GM18499 (cell line): ENCODE data around the gene SLC22A3.
A peak's percentile ranks its signal among the peaks of the same experiment; 100 is the strongest.

ENCODE experiments used
- ATAC-seq: cut with Tn5 transposase; IDR thresholded peaks from one replicate; pipeline ENCODE4 v1.9.1; 2021; ENCODE audit warnings: moderate number of reproducible peaks; ENCODE audit not compliant: insufficient read depth, unreplicated experiment

Gene SLC22A3

DNA sequence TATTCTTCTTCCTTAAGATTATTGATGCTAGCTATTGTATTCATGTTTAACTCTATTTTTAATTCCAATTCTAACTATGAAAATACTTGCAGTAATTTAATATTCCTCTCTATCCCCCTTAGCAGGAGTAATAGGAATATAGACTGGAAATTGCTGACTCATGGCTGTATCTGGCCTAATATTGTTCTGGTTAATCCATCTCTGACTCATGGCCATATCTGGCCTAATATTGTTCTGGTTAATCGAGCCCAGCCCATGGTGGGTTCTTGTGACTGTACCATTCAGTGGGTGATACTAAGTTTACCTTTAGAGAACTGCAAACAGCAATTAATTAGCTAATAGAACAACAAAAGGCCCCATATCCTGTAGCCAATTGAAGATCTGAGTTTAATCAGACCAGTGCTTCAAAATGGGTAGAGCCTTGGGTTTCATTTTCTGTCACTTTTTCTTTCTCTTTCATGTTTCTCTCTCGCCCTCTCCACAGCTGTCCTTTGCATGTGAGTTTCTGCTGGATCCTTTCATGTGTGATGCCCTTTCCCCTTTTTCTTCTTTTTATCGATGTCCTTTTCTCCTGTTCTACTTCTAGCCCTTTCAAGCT, 50.6 kb downstream of the SLC22A3 start:
- peak; percentile 80 for ATAC-seq

DNA sequence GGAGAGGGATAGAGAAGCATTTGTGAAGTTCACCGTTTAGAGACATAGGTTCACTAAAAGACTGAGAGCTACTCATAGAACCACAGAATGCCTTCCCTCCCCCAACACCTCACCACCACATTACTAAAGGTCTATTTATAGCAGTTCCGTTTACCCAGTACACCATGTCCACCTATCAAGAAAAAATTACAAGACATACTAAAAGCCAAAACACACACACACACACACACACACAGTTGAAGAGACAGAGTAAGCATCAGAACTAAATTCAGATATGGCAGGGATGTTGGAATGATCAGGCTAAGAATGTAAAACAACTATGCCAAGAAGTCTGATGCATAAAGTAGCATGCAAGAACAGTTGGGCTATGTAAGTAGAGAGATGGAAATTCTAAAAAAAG, 52.3 kb downstream of the SLC22A3 start:
- no peak for ATAC-seq

DNA sequence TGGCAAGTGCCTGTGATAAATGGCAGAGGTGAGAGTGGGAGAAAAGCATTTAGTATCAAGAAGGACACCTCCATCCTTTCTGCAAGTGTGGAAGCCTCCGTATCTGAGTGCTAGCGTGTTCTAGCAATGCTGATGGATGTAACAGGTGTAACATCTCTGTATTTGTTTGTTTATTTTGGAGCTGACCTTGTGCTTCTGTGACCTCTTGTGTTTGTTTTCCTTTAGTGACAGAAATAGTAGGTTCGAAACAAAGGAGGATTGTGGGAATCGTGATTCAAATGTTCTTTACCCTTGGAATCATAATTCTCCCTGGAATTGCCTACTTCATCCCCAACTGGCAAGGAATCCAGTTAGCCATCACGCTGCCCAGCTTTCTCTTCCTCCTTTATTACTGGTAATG, 60.4 kb downstream of the SLC22A3 start:
- ATAC-seq: no peak

DNA sequence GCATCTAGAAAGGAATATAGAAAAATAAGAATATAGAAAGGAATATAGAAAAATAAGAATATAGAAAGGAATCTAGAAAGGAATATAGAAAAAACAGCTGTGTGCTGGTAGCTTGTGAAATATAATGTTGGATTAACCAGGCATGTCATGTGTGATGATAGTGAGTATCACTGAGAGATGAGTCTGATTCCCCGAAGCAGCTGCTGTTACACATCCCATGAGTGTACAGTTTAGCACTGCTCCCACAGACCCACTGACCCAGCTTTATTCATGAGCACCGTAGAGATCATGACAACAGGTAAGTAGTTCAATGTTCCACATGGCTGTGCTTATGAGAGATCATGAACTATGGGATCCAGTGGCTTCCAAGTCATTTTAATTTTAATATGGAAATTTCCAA, 64.8 kb downstream of the SLC22A3 start:
- no peak for ATAC-seq

GRCh38 chr6:160417146-160417545, 69.0 kb downstream of the SLC22A3 start:
- ATAC-seq: no peak

DNA sequence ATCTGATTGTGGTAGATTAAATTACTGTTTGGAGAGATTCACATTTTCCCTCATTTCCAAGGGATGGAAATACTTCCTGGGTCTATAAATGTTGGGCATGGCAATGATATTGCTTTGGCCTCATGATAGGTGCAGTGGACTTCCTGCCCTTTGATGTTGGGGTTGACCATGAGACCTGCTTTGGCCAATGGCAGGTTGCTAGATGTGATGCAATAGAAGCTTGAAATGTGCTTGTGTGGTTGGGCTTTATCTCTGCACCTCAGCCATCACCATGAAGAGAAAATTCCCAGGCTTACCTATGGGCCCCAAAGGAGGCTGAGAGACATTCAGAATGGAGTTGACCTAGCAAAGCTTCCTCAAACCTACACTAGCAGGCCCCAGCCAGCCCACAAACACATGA, 69.4 kb downstream of the SLC22A3 start:
- ATAC-seq: no peak

- ATAC-seq: no peak
These were observed 70.2 kb downstream of the SLC22A3 start for GRCh38 chr6:160418370-160418769.

- no peak for ATAC-seq
These were observed 71.3 kb downstream of the SLC22A3 start for GRCh38 chr6:160419488-160419887.

DNA sequence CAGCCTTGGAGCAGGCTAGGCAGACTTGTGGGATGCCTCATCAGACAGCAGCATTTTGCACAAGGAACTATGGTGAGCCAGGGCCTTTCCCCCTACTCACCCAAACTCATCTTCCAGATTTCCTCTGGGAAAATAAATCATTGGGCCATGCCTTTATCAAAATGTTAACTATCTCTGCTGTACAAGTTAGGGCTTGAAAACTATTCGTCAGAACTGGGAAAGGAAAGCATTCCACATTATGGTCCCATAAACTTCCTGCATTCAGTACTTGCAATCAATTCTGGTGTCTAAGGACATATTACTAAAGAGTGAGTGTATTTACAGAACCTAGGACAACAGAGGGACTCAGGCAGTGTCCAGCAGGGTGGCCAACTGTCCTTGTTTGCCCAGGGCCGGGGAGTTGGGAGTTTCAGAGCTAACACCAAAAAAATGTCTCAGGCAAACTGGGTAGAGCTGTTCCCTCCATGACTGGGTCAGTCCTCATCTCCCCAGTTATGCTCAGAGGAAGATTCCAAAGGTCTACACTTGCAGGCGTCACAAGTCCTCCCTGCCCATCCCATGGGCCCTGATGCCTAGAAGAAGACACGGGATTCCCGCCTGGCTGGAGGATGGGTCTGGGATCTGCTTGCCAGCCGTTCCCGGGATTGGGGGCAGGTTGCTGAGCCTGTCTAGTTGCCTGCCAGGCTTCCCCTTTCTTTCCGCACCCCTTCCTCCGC, 72.2 kb downstream of the SLC22A3 start:
- no peak for ATAC-seq

- no peak for ATAC-seq
These were observed 72.9 kb downstream of the SLC22A3 start for GRCh38 chr6:160420969-160421556.

DNA sequence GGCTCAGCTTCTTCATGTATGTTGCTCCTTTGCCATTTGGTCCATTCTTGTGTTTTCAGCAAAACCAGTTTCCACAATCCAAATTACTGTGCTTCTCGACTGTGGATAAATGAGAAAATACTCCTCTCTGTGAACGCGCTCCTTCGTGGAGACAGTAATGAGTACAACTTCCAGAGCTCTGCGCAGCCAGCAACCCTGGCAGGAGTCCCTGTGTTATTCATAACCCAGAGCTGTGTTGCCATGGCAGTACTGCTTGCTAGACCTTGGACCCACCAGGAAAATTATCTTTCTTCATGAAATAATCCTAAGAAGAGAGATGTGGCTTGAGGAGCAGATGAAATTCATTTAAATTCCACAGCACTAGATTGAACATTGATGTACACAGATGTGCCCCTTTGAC, 73.7 kb downstream of the SLC22A3 start:
- ATAC-seq: no peak

DNA sequence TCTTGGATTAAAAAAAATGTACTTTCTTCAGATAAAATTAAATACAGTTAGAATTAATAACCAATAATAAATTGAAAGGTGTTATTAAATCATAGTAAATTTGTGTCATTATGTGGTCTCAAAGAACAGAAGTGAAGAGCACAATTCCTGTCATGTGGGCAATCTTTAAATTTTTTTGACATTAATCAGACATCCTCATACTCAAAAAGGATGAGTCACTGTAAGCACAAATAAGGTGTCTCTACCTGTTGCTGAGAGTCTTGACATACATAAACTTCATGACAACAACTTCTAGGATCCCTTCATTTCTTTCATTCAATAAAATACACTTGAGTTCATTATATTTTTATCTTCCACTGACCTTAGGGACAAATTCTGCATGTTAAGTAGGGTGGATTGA, 76.1 kb downstream of the SLC22A3 start:
- no peak for ATAC-seq

- ATAC-seq: no peak
These were observed 78.0 kb downstream of the SLC22A3 start for GRCh38 chr6:160426136-160426535.

GRCh38 chr6:160427312-160428068, 79.3 kb downstream of the SLC22A3 start:
- no peak for ATAC-seq

DNA sequence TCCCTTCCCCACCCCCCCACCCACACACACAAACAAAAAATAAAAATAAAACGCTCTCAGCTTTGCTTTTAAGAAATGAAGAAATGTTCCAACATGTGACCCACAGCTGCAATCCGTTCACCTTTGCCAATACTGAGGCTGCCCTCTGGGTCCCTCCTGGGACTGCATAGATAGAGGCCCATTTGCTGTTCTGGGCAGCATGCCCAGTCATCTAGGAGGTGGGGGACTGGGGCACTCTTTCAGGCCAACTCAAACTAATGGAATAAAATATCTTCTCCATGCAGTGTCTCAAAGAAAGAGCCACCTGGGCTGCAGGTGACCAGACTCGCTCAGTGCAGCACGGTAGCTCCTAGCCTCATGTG, 79.9 kb downstream of the SLC22A3 start:
- no peak for ATAC-seq

DNA sequence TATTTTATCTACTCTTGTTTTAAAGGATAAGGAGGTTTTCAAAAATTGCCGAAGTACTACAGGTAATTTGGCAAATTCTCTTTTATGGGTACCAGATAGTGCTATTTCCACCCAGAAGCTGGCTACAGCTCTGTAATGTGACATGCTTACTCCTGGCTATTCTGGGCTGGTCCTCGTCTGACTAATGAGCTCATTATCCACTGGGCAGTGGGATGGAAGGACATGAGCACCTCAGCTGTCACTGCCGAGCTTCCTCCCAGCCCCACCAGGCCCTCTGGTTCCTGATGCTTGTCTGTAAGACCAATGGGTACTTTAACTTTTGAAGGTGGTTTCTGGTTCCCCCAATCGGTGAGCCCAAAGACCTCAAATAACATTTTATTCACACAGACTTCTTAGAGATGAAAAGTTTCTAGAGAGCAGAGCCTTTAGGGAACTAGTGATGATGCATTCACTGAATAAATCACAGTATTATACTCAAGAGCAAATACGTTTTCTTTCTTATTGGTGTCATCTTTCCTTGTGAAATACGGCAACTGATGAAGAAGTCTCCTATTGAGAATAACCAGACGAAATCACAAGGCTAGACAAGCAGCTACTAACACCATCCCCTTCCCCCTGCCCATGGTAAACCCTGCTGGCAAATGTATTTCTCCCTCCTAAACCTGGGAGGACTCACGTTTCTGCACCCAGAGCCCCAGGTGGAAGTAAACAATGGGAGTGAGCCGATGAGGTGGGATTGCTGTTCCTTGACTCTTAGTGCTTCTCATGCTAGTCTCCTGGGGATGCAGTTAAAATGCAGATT, 80.8 kb downstream of the SLC22A3 start:
- ATAC-seq: no peak

DNA sequence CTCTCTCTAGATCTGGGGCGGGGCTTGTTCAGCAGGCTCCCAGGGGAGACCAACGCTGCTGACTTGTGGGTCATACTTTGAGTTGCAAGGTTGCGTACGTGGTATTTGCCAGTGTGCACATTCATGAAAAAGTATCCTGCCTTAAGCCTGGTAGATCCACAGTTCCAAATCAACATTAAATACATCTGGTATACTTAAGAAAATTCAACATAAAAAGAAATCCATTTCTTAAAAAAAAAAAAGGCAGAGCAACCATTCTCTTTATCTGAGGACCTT, 81.4 kb downstream of the SLC22A3 start:
- no peak for ATAC-seq

DNA sequence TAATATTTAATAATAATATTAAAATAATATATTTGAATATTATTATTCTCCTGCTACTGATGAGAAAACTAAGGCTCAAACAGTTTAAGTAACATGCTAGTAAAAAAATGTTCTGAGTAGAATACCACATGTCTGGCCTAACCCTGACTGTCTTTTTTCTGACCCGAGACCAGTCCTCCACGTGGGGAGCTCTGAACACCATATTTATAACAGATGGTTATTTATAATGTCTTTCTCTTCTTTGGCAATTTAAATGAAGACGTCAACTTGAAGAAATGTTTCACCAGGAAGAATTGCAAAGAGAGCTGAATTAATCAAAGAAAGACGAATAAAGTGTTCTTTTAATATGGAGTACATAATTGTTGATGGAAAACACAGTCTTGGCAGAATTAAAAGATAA, 82.0 kb downstream of the SLC22A3 start:
- no peak for ATAC-seq

DNA sequence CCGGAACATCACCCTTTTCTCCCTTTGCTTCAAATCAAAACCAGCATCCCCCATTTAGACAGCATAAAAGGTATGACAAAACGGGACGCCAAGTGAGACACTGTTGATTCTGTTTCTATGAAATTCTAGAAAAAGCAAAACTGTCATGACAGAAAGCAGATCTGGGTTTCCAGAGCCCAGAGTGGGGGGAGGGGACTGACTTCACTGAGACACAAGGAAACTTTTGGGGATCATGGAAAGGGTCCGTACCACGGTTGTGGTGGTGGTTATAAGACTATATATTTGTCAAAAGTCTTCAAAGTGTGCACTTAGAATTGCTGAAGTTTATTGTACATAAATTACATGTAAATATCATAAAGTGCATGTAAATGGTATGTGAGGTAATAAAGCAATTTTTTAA, 82.6 kb downstream of the SLC22A3 start:
- no peak for ATAC-seq

GRCh38 chr6:160431226-160431625, 83.0 kb downstream of the SLC22A3 start:
- ATAC-seq: no peak
